ENCODE results near the gene SRXN1. TPM values are rescaled to one million over a fixed set of nuclear protein-coding genes. Genes with fewer than 3 reads are reported as not detected.
"Not testable (repeated sequence)": the region's sequence is repeated elsewhere in the genome, so short reads cannot be mapped to it uniquely, and the experiment has no call there.

SRXN1 gene
- total RNA-seq, 3 donors from 2014 or later, result 11.7 to 23.4 (median 18.9) TPM

DNA sequence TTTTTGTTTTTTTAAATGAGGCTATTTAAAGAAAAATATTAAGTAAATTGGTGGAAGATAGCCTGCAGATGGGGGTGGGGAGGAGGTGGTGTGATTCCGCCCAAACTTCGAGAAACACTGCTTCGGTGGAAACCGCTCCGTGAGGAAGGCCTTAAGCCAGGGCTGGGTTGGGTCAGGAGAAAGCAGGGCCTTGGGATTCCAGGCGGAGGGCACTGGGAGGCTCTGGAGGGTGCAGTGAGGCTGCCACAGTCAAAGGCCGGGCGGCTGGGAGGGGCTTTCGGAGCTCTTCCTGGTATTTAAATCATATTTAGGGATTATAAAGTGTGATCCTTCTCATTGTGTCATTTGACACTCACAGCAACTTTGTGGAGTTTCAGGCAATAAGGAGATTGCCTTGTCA, 44.8 kb upstream of the SRXN1 start:
- TF ChIP-seq, protein P1, sequence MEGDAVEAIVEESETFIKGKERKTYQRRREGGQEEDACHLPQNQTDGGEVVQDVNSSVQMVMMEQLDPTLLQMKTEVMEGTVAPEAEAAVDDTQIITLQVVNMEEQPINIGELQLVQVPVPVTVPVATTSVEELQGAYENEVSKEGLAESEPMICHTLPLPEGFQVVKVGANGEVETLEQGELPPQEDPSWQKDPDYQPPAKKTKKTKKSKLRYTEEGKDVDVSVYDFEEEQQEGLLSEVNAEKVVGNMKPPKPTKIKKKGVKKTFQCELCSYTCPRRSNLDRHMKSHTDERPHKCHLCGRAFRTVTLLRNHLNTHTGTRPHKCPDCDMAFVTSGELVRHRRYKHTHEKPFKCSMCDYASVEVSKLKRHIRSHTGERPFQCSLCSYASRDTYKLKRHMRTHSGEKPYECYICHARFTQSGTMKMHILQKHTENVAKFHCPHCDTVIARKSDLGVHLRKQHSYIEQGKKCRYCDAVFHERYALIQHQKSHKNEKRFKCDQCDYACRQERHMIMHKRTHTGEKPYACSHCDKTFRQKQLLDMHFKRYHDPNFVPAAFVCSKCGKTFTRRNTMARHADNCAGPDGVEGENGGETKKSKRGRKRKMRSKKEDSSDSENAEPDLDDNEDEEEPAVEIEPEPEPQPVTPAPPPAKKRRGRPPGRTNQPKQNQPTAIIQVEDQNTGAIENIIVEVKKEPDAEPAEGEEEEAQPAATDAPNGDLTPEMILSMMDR (IDR thresholded peaks at IDR 0.05), result no peak
- ATAC-seq, result no peak
- intact Hi-C loops (cut with DNase I, micrococcal nuclease), result no loop called here

DNA sequence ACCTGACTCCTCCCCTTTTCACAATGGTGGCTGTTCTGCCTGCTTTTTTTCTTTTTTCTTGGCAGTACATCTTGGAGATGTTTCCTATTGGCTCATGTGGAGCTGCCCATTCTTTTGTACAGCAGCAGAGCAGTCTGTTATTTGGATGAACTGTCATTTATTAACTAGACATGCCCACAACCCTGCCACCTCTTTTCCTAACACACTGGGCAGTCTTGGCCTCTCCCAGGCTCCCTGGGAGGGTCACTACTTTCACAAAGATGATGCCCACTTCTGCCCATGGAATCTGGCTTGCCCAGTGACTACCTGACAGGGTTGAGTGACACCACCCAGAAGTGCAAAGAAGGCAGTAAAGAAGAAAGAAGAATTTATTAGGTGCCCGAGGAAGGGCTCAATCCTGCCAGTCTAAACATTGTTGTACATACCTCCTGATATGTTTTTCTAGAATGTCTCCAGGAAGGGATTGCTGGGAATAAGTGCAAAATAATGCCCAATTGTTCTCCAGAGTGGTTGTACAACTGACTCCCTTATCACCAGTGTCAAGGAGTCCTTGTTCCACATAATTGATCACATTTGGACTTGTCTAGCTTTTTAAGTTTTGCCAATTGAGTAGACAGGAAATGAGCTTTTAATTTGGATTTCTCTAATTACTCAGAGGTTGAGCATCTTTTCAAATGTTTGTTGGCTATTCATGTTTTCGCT, 42.3 kb upstream of the SRXN1 start:
- ATAC-seq, result no peak

More for the DNA sequence above, 44.8 kb upstream of the SRXN1 start:
- Histone ChIP-seq H3K36me3 (ENCODE audit: low read depth) (no peaks in the 10 kb centered on the region), H3K4me3 (no peak overlapping the region), H3K9me3 (no peaks in the 10 kb centered on the region), H3K4me1 (ENCODE audit: low read depth) (no peaks in the 10 kb centered on the region)
- DNase-seq, result no peak

DNA sequence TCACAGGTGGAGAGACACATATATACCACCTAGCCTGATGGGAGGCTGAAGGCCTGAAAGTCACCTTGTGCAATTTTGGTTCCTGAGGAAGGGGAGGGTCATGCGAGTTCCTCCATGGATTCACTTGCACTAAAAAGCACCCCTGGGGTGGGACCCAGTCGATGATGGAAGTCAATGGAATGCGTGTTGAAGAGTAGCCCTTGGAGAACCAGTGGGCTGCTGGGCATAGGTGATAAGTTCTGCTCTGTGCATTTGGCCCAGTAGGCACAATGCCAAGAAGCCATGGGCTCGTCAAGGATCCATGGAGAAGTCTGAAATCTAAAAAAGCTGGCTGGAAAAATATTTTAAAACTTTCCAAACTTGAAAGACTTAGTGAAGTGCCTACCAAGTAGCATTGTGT, 41.5 kb upstream of the SRXN1 start:
- DNase-seq, result no peak
- H3K9me3 ChIP-seq, result no peaks in the 10 kb centered on the region
- no peaks in the 10 kb centered on the region for H3K4me1 ChIP-seq (ENCODE audit: low read depth)
- intact Hi-C loops (cut with DNase I, micrococcal nuclease), result no loop called here
- no peak overlapping the region for H3K4me3 ChIP-seq
- ATAC-seq, result no peak
- H3K36me3 ChIP-seq (ENCODE audit: low read depth), result no peaks in the 10 kb centered on the region
- TF ChIP-seq, protein P1 (IDR thresholded peaks at IDR 0.05), result no peak

More for the DNA sequence above, 42.3 kb upstream of the SRXN1 start:
- H3K4me3 ChIP-seq, result no peak overlapping the region
- H3K4me1 ChIP-seq (ENCODE audit: low read depth), result no peaks in the 10 kb centered on the region
- no peaks in the 10 kb centered on the region for H3K36me3 ChIP-seq (ENCODE audit: low read depth)
- DNase-seq, result no peak
- H3K9me3 ChIP-seq, result no peaks in the 10 kb centered on the region
- intact Hi-C loops (cut with DNase I, micrococcal nuclease), result no loop called here
- TF ChIP-seq, protein P1 (IDR thresholded peaks at IDR 0.05), result no peak

DNA sequence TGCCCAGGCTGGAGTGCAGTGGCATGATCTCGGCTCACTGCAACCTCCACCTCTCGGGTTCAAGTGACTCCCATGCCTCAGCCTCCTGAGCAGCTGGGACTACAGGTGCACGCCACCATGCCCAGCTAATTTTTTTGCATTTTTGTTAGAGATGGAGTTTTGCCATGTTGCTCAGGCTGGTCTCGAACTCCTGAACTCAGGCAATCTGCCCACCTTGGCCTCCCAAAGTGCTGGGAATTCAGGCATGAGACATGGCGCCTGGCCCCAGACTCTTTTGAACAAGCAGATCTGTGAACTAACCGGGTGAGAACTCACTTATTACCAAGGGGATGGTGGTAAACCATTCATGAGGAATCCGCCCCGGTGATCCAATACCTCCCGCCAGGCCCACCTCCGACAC, 40.8 kb upstream of the SRXN1 start:
- DNase-seq; H3K36me3 ChIP-seq (ENCODE audit: low read depth); H3K4me1 ChIP-seq (ENCODE audit: low read depth); H3K9me3 ChIP-seq; H3K4me3 ChIP-seq; ATAC-seq; intact Hi-C loops (cut with DNase I, micrococcal nuclease): not testable (repeated sequence)

DNA sequence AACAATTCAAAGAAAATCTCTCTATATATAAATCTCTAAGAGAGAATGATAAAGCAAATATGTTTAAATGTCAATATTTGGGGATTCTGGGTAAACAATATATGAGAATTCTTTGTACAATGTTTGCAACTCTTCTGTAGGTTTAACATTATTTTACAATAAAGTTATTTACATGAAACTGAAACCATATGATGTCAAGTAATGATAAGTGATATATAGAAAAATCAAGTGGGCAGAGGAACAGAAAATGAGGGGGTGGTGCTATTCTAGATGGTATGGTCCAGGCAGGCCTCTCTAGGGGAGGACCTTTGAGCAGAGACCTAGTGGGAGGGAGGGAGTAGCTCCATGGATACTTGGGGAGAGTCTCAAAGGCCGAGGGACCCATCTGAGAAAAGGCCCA, 39.0 kb upstream of the SRXN1 start:
- H3K4me3 ChIP-seq, result no peak overlapping the region
- intact Hi-C loops (cut with DNase I, micrococcal nuclease), result no loop called here
- no peaks in the 10 kb centered on the region for H3K9me3 ChIP-seq
- ATAC-seq (no peak), DNase-seq (no peak)
- TF ChIP-seq, protein P1 (IDR thresholded peaks at IDR 0.05), result no peak
- no peaks in the 10 kb centered on the region for H3K4me1 ChIP-seq (ENCODE audit: low read depth)
- H3K36me3 ChIP-seq (ENCODE audit: low read depth), result no peaks in the 10 kb centered on the region

DNA sequence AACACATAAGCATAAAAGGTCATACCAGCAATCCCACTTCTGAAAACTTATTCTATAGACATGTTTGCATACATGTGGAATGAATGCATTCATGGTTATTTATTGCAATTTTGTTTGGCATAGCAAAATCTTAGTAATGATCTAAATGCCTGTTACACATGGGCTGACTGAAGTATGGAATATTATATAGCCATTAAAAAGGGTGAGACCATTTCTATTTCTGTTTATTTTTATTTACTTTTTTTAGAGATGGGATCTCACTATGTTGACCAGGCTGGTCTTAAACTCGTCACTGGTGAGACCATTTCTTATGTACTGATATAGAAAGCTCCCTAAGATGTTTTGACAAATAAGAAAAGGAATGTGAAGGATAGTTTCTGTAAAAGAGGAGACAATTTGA, 36.9 kb upstream of the SRXN1 start:
- H3K36me3 ChIP-seq (ENCODE audit: low read depth), result no peaks in the 10 kb centered on the region
- H3K4me3 ChIP-seq, result no peak overlapping the region
- no peak for ATAC-seq
- intact Hi-C loops (cut with DNase I, micrococcal nuclease), result no loop called here
- no peaks in the 10 kb centered on the region for H3K9me3 ChIP-seq
- DNase-seq, result no peak
- TF ChIP-seq, protein P1 (IDR thresholded peaks at IDR 0.05), result no peak
- no peaks in the 10 kb centered on the region for H3K4me1 ChIP-seq (ENCODE audit: low read depth)

Measured in mucosa of descending colon (tissue), 3 donors.